OCI-LY7 (cell line): ENCODE results near the gene ST3GAL3.

Experiments
- EZH2phosphoT487 ChIP-seq: fragments of 200-600 bp; sonication (generic); IDR thresholded peaks from 2 replicates; pipeline ENCODE4 v1.6.1; 2018; ENCODE audit warnings: low read depth, borderline replicate concordance, mild to moderate bottlenecking, mixed run types, antibody characterized with exemption, low read length, moderate library complexity, mixed read lengths
- TF ChIP-seq, protein P1 (sequence below): fragments of 200-600 bp; sonication (generic); conservative IDR thresholded peaks from 2 replicates; pipeline ENCODE4 v1.5.1; 2014; ENCODE audit warnings: mild to moderate bottlenecking, antibody characterized with exemption, low read length, moderate library complexity, mixed read lengths

- TF ChIP-seq, protein P1, sequence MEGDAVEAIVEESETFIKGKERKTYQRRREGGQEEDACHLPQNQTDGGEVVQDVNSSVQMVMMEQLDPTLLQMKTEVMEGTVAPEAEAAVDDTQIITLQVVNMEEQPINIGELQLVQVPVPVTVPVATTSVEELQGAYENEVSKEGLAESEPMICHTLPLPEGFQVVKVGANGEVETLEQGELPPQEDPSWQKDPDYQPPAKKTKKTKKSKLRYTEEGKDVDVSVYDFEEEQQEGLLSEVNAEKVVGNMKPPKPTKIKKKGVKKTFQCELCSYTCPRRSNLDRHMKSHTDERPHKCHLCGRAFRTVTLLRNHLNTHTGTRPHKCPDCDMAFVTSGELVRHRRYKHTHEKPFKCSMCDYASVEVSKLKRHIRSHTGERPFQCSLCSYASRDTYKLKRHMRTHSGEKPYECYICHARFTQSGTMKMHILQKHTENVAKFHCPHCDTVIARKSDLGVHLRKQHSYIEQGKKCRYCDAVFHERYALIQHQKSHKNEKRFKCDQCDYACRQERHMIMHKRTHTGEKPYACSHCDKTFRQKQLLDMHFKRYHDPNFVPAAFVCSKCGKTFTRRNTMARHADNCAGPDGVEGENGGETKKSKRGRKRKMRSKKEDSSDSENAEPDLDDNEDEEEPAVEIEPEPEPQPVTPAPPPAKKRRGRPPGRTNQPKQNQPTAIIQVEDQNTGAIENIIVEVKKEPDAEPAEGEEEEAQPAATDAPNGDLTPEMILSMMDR = no peak
- TF ChIP-seq EZH2phosphoT487 = no peak
Measured at GRCh38 chr1:43703836-43704235, 3.5 kb upstream of the ST3GAL3 start.
